GM20431 (cell line): ENCODE measurements around the gene XPO1.
"Not testable (repeated sequence)": the region's sequence is repeated elsewhere in the genome, so short reads cannot be mapped to it uniquely, and the experiment has no call there.

Experiments used
- in situ Hi-C: fragments of 300-500 bp; cut with MseI, MboI; formaldehyde crosslinking; loops from one replicate; pipeline ENCODE4 v1.15.0; 2020; ENCODE audit warnings: low sequenced_read_pairs; ENCODE audit not compliant: unreplicated experiment

Gene XPO1

DNA sequence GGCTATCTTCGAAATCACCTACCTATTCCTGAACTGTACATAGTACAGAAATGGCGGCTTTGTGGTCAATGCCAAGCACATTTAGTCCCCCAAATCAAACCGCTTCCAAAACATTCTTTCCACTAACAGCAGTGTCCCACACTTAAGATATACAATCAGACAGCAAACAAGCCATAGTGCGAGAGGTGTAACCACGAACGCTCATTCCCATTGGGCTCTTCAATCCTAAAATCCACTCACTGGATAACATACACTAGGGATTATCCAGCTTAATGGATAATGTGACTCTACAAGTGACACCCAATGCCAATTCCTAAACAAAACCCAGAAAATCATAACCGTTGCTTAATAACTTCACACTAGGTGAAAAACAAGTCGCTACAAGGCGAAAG, 2.0 kb downstream of the XPO1 start:
- in situ Hi-C loops: no loop called here

DNA sequence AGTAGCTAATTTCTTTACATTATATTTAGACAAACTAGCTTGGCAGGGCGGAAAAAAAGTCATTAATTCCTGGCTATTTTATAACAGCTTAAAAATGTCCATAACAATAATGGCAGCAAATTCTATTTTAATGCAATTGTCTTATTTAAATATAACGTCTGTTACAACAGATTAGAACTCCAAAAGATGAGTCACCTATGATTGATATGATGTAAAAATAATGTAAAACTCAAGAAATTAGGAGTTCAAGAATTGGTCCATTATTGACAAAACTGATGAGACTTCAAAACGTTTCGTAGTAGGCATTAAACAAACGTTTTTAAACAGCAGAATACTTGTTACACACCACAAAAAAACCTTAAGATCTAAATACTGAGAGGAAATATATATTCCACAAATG, 2.7 kb downstream of the XPO1 start:
- in situ Hi-C loops: no loop called here

DNA sequence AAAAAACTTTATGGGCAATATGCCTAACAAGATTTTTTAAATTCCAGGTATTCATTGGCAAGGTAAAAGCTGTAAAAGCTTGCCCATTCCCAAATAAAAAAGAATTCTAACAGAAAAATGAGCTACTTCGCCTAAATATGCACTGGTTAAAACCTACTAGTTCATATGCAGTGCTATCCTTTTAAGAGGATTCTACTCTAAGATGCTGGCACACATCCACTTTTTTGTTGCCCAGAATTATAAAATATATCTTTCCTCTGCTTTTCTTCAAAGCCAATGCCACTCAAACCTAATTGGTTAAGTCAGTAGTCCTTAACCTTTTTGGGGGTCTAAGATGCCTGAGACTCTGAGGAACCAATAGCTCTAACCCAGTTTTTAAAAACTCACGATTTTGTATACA, 3.2 kb downstream of the XPO1 start:
- in situ Hi-C loops: no loop called here

DNA sequence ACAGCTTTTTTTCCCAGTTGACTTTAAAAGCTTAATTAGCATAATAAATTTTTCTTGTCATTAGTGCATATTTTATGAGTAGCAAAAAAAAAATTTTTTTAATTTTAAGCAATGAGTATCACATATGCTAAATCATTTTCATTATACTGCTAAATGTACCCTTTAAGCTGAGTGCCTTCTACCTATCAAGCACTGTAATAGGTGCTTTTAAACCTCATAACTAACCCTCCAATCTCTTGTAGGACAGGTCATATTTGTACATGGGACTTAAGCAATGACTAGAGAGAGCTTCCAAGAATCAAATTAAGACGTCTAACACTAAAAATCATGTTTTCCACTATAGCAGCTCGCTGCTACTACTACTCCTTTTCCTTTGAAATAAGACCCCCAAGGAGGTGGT, 7.4 kb downstream of the XPO1 start:
- in situ Hi-C loops: no loop called here

DNA sequence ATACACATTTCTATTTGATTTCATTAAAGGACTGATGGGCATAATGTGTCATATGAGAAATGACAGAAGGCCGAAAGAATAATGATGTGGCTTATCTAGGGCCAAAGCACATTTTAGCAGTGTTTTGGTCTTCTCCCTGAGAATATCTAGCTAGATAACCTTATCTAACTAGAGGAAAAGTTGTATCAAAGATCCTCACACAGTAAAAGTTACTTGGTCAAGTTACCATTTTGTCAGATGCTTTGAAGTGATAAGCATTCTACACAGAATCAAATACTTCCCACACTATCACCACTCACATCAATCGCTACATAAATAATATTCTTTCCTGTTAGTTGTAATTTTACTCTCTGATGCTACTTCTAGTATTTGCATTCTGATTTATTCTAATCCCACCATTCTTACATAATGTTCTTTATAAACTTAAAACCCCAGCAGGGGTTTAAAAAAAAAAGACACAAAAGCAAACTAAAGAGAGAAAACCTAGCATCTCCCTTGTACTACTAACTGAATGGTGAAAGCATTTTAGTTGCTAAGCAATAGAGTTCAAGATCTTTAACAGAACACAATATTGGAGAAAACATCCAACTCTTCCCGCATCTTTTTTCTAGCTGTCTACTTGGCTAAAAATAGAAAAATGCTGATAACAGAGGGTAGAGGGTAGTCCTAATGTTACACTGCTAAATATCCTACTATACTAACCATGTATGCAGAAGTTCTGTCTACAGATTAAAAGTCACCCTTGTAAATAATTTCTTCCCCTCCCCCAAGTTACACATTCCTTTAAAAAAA, 8.0 kb downstream of the XPO1 start:
- in situ Hi-C loops: no loop called here

DNA sequence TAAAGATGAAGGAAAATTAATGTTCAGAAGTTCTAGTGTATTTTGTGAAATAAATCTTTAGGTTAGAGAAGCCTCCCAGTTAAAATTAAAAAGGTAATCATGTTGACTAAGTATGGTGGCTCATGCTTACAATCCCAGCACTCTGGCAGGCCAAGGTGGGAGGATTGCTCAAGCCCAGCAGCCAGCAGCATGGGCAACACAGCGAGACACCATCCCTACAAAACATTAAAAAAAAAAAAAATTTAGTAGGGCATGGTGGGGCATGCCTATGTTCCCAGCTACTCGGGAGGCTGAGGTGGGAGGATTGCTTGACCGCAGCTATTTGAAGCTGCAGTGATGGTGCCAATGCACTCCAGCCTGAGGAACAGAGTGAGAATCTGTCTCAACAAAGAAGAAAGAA, 17.9 kb downstream of the XPO1 start:
- in situ Hi-C loops: no loop called here

DNA sequence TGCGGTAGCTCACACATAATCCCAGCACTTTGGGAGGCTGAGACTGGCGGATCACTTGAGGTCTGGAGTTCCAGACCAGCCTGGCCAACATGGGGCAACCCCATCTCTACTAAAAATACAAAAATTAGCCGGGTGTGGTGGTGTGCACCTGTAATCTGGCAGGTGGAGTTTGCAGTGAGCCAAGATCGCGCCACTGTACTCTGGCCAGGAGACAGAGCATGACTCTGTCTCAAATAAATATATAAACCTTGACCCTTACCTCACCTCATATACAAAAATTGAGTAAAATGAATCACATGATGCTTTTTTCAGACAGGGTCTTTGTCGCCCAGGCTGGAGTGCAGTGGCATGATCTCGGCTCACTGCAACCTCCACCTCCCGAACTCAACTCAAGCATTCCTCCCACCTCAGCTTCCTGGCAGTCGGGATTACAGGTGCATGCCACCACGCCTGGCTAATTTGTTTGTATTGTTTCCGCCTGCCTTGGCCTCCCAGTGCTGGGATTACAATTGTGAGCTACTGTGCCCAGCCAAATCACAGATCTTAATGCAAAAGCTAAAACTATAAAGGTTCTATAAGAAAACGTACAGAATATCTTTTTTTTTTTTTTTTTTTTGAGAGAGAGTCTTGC, 25.3 kb downstream of the XPO1 start:
- in situ Hi-C loops: no loop called here

DNA sequence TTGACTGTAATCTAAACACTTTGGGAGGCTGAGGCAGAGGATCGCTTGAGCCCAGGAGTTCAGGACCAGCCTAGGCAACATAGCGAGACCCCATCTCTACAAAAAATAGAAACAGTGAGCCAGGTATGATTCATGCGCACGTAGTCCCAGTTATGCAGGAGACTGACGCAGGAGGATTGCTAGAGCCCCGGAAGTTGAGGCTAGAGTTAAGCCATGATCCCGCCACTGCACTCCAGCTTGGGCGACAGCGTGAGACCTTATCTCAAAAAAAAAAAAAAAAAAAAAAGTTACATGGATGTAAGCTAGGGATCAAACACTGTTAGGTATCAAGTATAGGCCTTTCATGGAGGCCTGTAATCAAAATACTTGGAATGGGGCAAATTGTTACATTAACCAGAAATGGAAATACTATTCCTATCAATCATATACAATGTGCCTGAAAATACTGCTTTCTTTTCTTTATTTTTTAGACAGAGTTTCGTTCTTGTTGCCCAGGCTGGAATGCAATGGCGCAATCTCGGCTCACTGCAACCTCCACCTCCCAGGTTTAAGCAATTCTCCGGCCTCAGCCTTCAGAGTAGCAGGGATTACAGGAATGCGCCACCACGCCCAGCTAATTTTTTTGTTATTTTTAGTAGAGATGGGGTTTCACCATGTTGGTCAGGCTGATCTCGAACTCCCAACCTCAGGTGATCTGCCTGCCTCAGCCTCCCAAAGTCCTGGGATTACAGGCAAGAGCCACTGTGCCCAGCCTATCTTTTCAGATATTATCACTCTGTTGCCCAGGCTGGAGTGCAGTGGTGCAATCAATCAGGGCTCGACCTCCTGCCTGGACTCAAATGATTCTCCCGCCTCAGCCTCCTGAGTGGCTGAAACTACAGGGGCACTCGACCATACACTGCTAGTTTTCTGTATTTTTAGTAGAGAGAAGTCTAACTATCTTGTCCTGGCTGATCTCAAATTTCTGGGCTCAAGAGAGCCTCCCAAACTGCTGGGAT, 27.2 kb downstream of the XPO1 start:
- in situ Hi-C loops: no loop called here

DNA sequence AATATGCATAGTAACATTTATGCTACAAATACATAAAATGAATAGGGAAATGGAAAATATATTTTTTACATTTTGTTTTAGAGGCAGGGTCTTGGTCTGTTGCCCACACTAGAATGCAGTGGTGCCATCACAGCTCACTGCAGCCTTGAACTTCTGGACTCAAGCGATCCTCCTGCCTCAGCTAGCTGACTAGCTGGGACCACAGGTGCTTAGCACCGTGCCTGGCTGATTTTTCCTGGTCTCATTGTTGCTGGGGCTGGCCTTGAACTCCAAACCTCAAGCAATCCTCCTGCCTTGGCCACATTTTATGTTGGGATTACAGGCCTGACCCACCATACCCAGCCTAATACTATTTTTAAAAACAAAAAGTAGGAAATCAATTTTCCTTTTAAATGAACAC, 33.2 kb downstream of the XPO1 start:
- in situ Hi-C loops: no loop called here

DNA sequence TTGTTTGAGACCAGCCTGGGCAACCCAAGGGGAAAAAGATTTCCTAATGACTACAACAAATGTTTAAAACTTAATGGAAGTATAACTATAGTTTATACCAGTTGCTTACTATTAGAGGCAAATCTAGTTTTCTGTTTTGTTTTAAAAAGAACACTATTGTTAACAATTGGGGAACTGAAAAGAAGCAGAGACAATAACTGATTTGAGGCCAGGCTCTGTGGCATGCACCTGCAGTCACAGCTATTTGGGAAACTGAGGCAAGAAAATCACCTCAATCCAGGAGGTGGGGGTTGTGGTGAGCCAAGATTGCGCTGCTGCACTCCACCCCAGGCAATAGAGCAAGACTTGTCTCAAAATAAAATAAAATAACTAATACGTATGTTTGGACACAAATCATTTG, 39.1 kb downstream of the XPO1 start:
- in situ Hi-C loops: no loop called here

DNA sequence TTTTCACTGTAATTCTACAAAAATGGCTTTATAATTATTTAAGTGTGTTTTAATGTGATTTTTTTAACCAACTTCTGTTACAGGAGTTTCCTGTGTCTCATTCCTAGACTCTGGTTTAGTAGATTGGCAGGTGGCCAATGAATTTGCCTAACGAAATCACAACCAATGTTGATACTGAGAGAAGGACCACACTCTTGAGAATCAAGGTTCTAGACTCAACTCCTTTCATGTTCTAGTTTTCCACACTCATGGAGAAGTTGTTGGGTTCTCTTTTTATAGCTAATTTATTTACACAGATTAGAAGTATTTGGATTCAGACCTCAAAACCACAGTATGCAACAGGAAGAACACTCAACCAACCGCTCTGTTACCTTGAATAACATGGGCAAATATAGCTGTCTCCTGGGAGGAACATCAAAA, 44.6 kb downstream of the XPO1 start:
- in situ Hi-C loops: no loop called here

DNA sequence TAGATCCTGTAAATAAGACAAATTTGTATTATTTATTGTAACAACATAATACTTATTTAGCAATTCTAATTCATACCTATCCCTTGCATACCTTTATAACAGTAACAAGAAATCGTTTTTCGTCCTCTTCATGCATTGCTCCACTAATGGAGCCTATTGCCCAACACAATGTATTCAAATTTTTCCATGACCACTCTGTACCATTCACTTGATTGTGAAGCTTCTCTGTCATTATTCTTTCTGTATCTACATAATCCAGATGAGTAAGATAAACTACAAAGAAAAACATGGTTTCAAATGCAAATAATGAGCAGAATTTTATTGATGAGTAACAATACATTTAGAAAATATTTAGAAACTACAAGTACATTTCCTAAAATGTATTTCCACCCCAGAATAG, 45.7 kb downstream of the XPO1 start:
- in situ Hi-C loops: no loop called here

DNA sequence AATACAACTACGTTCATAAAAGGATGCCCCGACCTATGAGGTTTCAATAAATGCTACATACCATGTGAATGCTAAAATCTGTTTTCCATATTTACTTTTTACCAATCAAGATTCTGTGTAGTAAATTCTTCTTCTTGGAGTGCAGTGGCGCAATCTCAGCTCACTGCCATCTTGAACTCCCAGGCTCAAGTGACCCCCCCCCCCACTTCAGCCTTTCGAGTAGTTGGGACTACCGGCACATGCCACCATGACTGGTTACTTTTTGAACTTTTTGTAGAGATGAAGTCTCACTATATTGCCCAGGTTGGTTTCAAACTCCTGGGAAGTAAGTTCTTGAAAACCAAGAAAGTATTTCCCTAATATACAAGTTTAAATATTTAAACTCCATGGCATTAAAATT, 52.9 kb downstream of the XPO1 start:
- in situ Hi-C loops: no loop called here

DNA sequence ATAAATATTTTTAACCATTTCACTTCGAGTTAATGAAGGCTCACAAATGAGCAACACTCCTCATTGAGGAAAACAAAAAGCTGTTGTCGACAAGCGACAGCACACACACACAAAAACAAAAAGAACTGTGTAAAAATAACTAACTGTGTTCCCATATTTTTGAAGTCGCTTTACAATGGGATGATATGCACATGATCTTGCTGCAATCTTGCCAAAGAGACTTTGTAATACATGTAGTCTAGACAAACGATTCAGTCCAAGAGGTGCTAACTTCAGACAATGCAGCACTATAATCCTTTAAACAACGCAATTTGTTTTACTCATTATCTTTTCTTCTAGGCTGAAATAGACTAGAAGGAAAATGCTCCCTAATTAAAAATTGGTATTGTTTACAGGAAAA, 60.1 kb downstream of the XPO1 start:
- in situ Hi-C loops: no loop called here

DNA sequence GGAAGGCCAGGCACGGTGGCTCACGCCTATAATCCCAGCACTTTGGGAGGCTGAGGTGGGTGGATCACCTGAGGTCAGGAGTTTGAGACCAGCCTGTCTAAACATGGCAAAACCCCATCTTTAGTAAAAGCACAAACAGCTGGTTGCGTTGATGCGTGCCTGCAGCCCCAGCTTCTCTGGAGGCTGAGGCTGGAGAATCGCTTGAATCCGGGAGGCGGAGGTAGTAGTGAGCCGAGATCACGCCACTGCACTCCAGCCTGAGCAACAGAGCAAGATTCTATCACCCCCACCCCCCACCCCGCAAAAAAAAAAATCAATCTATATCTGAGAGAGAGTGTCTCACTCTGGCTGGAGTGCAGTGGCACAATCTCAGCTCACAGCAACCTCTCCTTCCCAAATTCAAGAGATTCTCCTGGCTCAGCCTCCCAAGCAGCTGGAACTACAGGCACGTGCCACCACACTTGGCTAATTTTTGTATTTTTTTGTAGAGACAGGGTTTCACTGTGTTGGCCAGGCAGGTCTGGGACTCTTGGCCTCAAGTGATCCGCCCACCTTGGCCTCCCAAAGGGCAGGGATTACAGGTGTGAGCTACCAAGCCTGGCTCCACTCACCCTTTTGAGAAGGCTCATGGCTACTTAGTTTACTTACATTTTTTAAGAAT, 61.1 kb downstream of the XPO1 start:
- in situ Hi-C loops: not testable (repeated sequence)

DNA sequence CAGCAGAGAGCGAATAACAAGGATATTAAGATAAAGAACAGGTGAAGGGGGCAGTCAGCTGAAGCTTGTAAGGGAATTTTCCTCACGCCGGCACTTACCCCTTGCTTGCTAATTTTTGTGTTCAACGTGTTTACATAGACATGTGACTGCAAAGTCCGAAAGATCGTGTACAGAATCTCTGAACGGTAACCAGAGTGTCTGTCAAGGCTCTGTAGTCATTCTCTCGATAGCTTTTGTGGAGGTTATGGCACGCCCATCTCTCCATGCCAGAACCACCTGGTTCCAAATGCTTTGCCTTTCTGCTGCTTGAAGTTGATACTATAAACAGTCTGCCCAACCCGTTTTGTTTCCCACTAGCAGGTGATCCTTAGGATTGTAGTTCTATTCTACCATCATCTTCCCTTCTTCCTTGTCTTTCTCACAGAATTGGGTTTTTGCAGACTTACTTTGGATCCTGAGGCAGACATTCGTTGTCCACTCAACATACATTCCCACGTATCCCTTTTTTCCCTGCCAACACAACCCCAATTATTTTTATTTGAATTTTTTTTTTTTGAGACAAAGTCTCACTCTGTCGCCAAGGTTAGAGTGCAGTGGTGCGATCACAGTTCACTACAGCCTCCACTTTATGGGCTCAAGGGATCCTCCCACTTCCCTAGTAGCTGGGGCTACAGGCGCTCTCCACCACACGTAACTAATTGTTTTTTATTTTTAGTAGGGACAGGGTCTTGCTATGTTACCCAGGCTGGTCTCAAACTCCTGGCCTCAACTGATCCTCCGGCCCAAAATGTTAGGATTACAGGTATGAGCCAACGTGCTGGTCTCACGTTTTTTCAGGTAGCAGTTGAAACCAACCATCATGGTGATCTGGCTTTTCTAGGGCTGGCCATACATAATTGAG, 66.0 kb downstream of the XPO1 start:
- in situ Hi-C loops: no loop called here

DNA sequence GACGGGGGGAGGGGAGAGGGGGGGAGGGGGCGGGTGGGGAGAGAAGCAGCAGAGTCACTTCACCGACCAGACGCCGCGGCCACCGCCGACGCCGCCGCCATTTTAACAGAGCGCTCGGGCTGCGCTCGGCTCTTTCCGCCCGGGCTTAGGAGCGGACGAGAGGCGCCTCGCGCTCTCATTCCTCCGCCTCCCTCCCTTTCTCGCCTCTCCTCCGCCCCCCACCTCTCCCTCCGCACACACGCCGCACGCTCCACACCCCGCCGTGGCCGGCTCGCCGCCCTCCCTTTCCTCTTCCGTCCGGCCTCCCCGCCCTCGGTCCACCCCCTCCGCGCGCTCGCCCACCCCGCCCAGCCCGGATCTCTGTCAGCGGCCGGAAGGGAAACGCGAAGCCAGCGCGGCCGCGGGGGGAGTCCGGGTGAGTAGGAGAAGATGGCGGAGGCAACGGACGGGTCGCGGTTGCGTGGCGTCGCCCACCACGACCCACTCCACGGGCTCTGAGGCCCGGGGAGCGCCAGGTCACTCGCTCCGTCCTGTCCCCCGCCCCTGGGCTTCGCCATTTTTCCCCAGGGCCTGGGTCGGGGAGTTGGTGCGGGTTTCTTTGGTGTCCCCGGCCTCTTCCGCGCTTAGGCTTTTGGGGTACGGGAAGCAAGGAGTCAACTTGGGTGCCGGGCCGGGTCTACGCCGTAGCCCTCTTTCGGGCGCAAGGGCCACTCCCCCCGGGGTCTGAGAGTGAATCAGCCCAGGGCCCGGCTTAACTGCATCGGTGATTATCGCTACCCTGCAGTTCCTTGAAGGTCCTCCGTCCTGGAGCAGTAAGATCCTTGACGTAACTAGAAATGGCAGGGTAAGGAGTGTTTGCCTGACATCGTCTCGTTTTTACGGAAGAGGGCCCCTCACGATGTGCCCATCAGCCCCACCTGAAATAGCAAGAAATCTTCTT, 66.9 kb downstream of the XPO1 start, which contains the start of gene USP34:
USP34 (minus strand) TSS at position 123 of the 940 bp plus-strand sequence. CDS start 395 bp downstream, outside the sequence.
- in situ Hi-C loops: no loop called here
